ENCODE measurements around the gene AKNAD1. TPM values are rescaled to one million over a fixed set of nuclear protein-coding genes. Genes with fewer than 3 reads are reported as not detected.

Gene AKNAD1
- total and polyA plus RNA-seq, 11 donors = 0.14 to 0.59 TPM; not detected in 9

GRCh38 chr1:108830119-108831008 lies 26.5 kb downstream of the AKNAD1 start:
- WGBS, 4 donors = 51 to 65% (median 55%) methylated on average over 15 to 20 of the region's 20 CpGs
- Histone ChIP-seq H3K4me3 (peak overlapping the region in 7 of 12 donors; percentile 3 to 29 (median 10)), H3K27me3 (no peaks in the 10 kb centered on the region), H3K4me1 (peaks cover 0 to 38% (median 27%) of the 10 kb centered on the region in 12 donors), H3K36me3 (no peaks in the 10 kb centered on the region), H3K9me3 (no peaks in the 10 kb centered on the region), H3K27ac (peak overlapping the region; percentile 28 to 88 (median 66))
- ATAC-seq (peak; percentile 76 to 92 (median 91)), DNase-seq (peak; percentile 69 to 90 (median 85))
- intact Hi-C loops (cut with DNase I) = loop anchor here in 1 of 10 donors (5.0 kb wide), 1 partner anchor 47 kb away; the partner anchor contains the start of gene GPSM2
- no peak for TF ChIP-seq POLR2A (IDR thresholded peaks at IDR 0.05)
- no peak for TF ChIP-seq CTCF (IDR thresholded peaks at IDR 0.05)

- no peaks in the 10 kb centered on the region for H3K27me3 ChIP-seq
- no peaks in the 10 kb centered on the region for H3K36me3 ChIP-seq
- ATAC-seq (peak in 1 of 4 donors; percentile 9), DNase-seq (no peak)
- H3K9me3 ChIP-seq = peaks cover 0 to 7% (median 0%) of the 10 kb centered on the region in 12 donors
- intact Hi-C loops (cut with DNase I) = loop anchor here in 7 of 10 donors (2.0 to 10.0 kb wide), 6 partner anchors 48 to 285 kb away; partner anchors contain the start of genes ELAPOR1 (in 2 of the 7) and GPSM2 (in 1 of the 7)
- 69 to 79% (median 76%) methylated on average over 6 of the region's 6 CpGs for whole genome bisulfite sequencing, 4 donors
- TF ChIP-seq POLR2A (IDR thresholded peaks at IDR 0.05) = no peak
- H3K4me3 ChIP-seq = no peak overlapping the region
- peak overlapping the region in 8 of 12 donors; percentile 30 to 88 (median 74) for H3K27ac ChIP-seq
- H3K4me1 ChIP-seq = peaks cover 0 to 38% (median 27%) of the 10 kb centered on the region in 12 donors
These were observed 27.4 kb downstream of the AKNAD1 start for GRCh38 chr1:108829498-108829916.

- Histone ChIP-seq H3K27me3 (no peaks in the 10 kb centered on the region), H3K4me1 (peaks cover 0 to 38% (median 27%) of the 10 kb centered on the region in 12 donors), H3K9me3 (peaks cover 0 to 7% (median 0%) of the 10 kb centered on the region in 12 donors), H3K36me3 (no peaks in the 10 kb centered on the region), H3K4me3 (no peak overlapping the region), H3K27ac (peak overlapping the region in 10 of 12 donors; percentile 8 to 88 (median 58))
- intact Hi-C loops (cut with DNase I) = loop anchor here in 9 of 10 donors (1.0 to 10.0 kb wide), 8 partner anchors 49 to 286 kb away; partner anchors contain the start of genes ELAPOR1 (in 2 of the 9) and GPSM2 (in 1 of the 9)
- peak; percentile 52 to 71 (median 66) for ATAC-seq
- TF ChIP-seq POLR2A (IDR thresholded peaks at IDR 0.05) (no peak), CTCF (IDR thresholded peaks at IDR 0.05) (peak; percentile 56 to 89 (median 76))
- WGBS, 4 donors = 23 to 31% (median 27%) methylated on average over 12 of the region's 12 CpGs
- DNase-seq = peak; percentile 72 to 85 (median 79)
These were observed 28.6 kb downstream of the AKNAD1 start for GRCh38 chr1:108828074-108828961.

GRCh38 chr1:108826081-108826635 lies 30.7 kb downstream of the AKNAD1 start:
- no peaks in the 10 kb centered on the region for H3K36me3 ChIP-seq
- WGBS, 4 donors = 83 to 88% (median 85%) methylated on average over 3 of the region's 3 CpGs
- intact Hi-C loops (cut with DNase I) = loop anchor here in 4 of 10 donors (5.0 to 10.0 kb wide), 4 partner anchors 51 to 289 kb away; partner anchors contain the start of genes ELAPOR1 (in 2 of the 4) and GPSM2 (in 1 of the 4)
- no peaks in the 10 kb centered on the region for H3K27me3 ChIP-seq
- TF ChIP-seq CTCF (IDR thresholded peaks at IDR 0.05) = no peak
- no peak for TF ChIP-seq POLR2A (IDR thresholded peaks at IDR 0.05)
- no peak overlapping the region for H3K4me3 ChIP-seq
- DNase-seq = no peak
- peaks cover 0 to 7% (median 0%) of the 10 kb centered on the region in 12 donors for H3K9me3 ChIP-seq
- no peak overlapping the region for H3K27ac ChIP-seq
- ATAC-seq = no peak
- H3K4me1 ChIP-seq = peaks cover 0 to 32% (median 22%) of the 10 kb centered on the region in 12 donors
